ENCODE measurements around the gene PTPRN2.
A peak's percentile ranks its signal among the peaks of the same experiment; 100 is the strongest.

PTPRN2 gene

GRCh38 chr7:157855452-157856213 is 732.0 kb downstream of the PTPRN2 start:
- no peak overlapping the region for H3K4me3 ChIP-seq (ENCODE audit: low read depth, low read length)
- TF ChIP-seq CTCF (IDR thresholded peaks at IDR 0.05; ENCODE audit: control insufficient read depth, extremely low read depth, insufficient read depth) = no peak
- no peak for DNase-seq (ENCODE audit: low read depth)

GRCh38 chr7:157855016-157855415 is 732.6 kb downstream of the PTPRN2 start:
- no peak for TF ChIP-seq CTCF (IDR thresholded peaks at IDR 0.05; ENCODE audit: control insufficient read depth, extremely low read depth, insufficient read depth)
- DNase-seq (ENCODE audit: low read depth) = no peak
- no peak overlapping the region for H3K4me3 ChIP-seq (ENCODE audit: low read depth, low read length)

- H3K4me3 ChIP-seq (ENCODE audit: low read depth, low read length) = no peak overlapping the region
- TF ChIP-seq CTCF (IDR thresholded peaks at IDR 0.05; ENCODE audit: control insufficient read depth, extremely low read depth, insufficient read depth) = no peak
- no peak for DNase-seq (ENCODE audit: low read depth)
Observed at GRCh38 chr7:157854066-157854891, 733.3 kb downstream of the PTPRN2 start.

- no peak for TF ChIP-seq CTCF (IDR thresholded peaks at IDR 0.05; ENCODE audit: control insufficient read depth, extremely low read depth, insufficient read depth)
- no peak overlapping the region for H3K4me3 ChIP-seq (ENCODE audit: low read depth, low read length)
- DNase-seq (ENCODE audit: low read depth) = no peak
Observed at GRCh38 chr7:157853789-157854065, 733.9 kb downstream of the PTPRN2 start.

- DNase-seq (ENCODE audit: low read depth) = no peak
- no peak overlapping the region for H3K4me3 ChIP-seq (ENCODE audit: low read depth, low read length)
- TF ChIP-seq CTCF (IDR thresholded peaks at IDR 0.05; ENCODE audit: control insufficient read depth, extremely low read depth, insufficient read depth) = no peak
Observed at GRCh38 chr7:157853076-157853788, 734.4 kb downstream of the PTPRN2 start.

- peak; percentile 40 for DNase-seq (ENCODE audit: low read depth)
- H3K4me3 ChIP-seq (ENCODE audit: low read depth, low read length) = 0 out of 2 replicates have a peak overlapping the region, but pooled peaks have one; percentile 14
- no peak for TF ChIP-seq CTCF (IDR thresholded peaks at IDR 0.05; ENCODE audit: control insufficient read depth, extremely low read depth, insufficient read depth)
Observed at GRCh38 chr7:157851501-157852067, 736.0 kb downstream of the PTPRN2 start.

Data from LNCaP clone FGC (cell line).